ENCODE results near the gene LMF2.
A peak's percentile ranks its signal among the peaks of the same experiment; 100 is the strongest.

The LMF2 gene

DNA sequence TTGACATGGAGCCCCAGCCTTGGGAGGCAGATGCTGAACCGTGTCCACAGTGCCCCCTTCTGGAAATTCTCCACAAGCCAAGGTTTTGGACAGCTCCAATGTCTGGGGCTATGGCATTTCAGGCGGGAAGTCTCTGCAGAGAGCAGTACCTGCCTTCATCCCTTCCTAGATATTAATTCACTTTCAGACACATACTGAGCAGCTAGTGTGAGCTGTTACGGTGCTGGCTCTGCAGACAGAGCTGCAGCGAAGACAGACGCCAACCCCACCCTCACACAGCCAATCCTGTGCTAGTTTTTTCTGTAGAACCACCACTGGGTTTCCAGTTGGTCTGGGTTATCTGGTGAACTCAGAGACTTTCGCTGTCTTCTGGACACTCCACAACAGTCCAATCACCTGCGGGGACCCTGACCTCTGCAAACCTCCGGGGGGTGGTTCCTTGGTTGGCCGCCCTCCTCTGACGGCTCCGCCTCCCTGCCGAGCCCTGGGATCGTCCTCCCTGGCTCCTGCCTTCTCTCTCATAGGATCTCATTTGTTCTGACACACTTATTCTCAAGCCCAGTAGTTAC lies 9.1 kb downstream of the LMF2 start:
- H3K9me3 ChIP-seq (ENCODE audit: control insufficient read depth, insufficient read depth, low read length) = no peaks in the 10 kb centered on the region
- H3K27ac ChIP-seq (ENCODE audit: low read depth, low read length) = peak overlapping the region; percentile 18
- H3K4me3 ChIP-seq (ENCODE audit: low read length) = peak overlapping the region; percentile 58
- H3K27me3 ChIP-seq (ENCODE audit: control insufficient read depth, low read length) = no peaks in the 10 kb centered on the region
- TF ChIP-seq, protein P1, sequence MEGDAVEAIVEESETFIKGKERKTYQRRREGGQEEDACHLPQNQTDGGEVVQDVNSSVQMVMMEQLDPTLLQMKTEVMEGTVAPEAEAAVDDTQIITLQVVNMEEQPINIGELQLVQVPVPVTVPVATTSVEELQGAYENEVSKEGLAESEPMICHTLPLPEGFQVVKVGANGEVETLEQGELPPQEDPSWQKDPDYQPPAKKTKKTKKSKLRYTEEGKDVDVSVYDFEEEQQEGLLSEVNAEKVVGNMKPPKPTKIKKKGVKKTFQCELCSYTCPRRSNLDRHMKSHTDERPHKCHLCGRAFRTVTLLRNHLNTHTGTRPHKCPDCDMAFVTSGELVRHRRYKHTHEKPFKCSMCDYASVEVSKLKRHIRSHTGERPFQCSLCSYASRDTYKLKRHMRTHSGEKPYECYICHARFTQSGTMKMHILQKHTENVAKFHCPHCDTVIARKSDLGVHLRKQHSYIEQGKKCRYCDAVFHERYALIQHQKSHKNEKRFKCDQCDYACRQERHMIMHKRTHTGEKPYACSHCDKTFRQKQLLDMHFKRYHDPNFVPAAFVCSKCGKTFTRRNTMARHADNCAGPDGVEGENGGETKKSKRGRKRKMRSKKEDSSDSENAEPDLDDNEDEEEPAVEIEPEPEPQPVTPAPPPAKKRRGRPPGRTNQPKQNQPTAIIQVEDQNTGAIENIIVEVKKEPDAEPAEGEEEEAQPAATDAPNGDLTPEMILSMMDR (IDR thresholded peaks at IDR 0.05; ENCODE audit: low read depth, low read length, poor library complexity, severe bottlenecking) = peak; percentile 89
- TF ChIP-seq EZH2phosphoT487 (IDR thresholded peaks at IDR 0.05; ENCODE audit: borderline replicate concordance, low read length) = no peak
- H3F3A ChIP-seq (ENCODE audit: control insufficient read depth, insufficient read depth) = peaks cover 3% of the 10 kb centered on the region
- peaks cover 31% of the 10 kb centered on the region for H3K4me1 ChIP-seq (ENCODE audit: control insufficient read depth, low read length)
- peaks cover 6% of the 10 kb centered on the region; the same call in 1 of the 2 replicates for H3K36me3 ChIP-seq (ENCODE audit: control insufficient read depth, low read length)
- H3K79me2 ChIP-seq (ENCODE audit: control insufficient read depth, low read length) = no peaks in the 10 kb centered on the region
- peak overlapping the region; percentile 78 for H3K4me2 ChIP-seq (ENCODE audit: low read length)
- H4K20me1 ChIP-seq (ENCODE audit: control insufficient read depth, insufficient read depth, low read depth, low read length) = no peaks in the 10 kb centered on the region
- H3K9me2 ChIP-seq (replicated peaks; ENCODE audit: control insufficient read depth, low read length) = no peaks in the 10 kb centered on the region

DNA sequence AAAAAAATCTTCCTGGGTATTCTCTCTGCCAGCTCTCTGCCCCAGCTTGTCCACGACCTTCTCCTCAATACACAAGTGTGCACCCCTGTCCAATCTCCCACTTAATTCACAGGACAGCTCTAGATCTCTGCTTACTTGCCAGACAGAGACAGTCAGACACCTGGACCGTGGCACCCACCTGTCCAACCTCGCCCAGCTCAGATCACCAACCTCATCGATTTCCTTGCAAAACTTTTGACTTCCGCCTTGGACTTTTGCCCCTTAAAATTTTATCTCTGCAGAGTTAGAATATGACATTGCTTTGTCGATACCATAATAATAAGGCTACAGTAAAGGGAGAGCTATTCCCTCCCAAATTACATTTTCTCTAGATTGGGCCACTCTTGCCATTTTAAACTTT lies 10.4 kb downstream of the LMF2 start:
- Histone ChIP-seq H3K4me3 (ENCODE audit: low read length) (no peak overlapping the region), H3F3A (ENCODE audit: control insufficient read depth, insufficient read depth) (peaks cover 3% of the 10 kb centered on the region), H3K36me3 (ENCODE audit: control insufficient read depth, low read length) (no peaks in the 10 kb centered on the region), H3K9me2 (replicated peaks; ENCODE audit: control insufficient read depth, low read length) (no peaks in the 10 kb centered on the region), H3K27me3 (ENCODE audit: control insufficient read depth, low read length) (no peaks in the 10 kb centered on the region), H3K9me3 (ENCODE audit: control insufficient read depth, insufficient read depth, low read length) (no peaks in the 10 kb centered on the region), H4K20me1 (ENCODE audit: control insufficient read depth, insufficient read depth, low read depth, low read length) (no peaks in the 10 kb centered on the region), H3K4me1 (ENCODE audit: control insufficient read depth, low read length) (peaks cover 31% of the 10 kb centered on the region), H3K79me2 (ENCODE audit: control insufficient read depth, low read length) (no peaks in the 10 kb centered on the region), H3K4me2 (ENCODE audit: low read length) (no peak overlapping the region), H3K27ac (ENCODE audit: low read depth, low read length) (no peak overlapping the region)
- TF ChIP-seq, protein P1 (IDR thresholded peaks at IDR 0.05; ENCODE audit: low read depth, low read length, poor library complexity, severe bottlenecking) = no peak

DNA sequence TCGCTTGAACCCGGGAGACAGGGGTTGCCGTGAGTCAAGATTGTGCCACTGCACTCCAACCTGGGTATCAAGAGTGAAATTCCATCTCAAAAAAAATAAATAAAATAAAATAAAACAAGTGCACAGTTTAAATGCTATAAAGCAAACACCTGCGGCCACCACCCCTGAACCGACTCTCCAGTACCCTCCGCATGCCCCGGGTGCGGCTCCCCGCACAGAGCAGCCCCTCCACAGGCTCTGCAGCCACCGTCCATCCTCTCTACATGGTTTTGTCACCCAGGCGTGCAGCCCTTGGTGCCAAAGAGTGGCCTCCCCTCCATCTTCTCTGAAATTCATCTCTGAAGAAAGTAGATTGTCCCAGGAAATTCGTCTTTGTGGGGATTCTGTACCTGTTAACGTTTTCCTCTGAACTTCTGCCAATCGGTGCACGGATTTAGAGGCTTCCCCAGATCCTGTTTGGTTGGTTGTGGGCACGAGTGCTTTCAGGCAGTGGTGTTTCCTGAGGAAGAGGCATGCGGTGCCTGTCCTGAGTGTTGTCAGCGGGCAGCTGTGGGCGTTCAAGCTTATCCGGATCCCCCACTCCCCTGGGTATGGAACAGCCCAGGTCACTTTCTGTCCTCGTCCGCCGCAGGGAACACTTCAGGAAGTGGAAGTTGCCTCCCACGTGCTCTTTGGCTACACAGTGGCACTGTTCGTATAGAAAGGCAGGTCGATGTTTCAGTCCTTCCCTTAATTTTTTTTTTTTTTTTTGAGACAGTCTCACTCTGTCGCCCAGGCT lies 16.8 kb downstream of the LMF2 start:
- Histone ChIP-seq H3K79me2 (ENCODE audit: control insufficient read depth, low read length) (no peaks in the 10 kb centered on the region), H3K36me3 (ENCODE audit: control insufficient read depth, low read length) (no peaks in the 10 kb centered on the region), H3K4me1 (ENCODE audit: control insufficient read depth, low read length) (peaks cover 7% of the 10 kb centered on the region), H3K27ac (ENCODE audit: low read depth, low read length) (no peak overlapping the region), H3F3A (ENCODE audit: control insufficient read depth, insufficient read depth) (no peaks in the 10 kb centered on the region), H3K9me2 (replicated peaks; ENCODE audit: control insufficient read depth, low read length) (no peaks in the 10 kb centered on the region), H4K20me1 (ENCODE audit: control insufficient read depth, insufficient read depth, low read depth, low read length) (no peaks in the 10 kb centered on the region), H3K4me3 (ENCODE audit: low read length) (no peak overlapping the region), H3K4me2 (ENCODE audit: low read length) (peak overlapping the region; percentile 10; the same call in 1 of the 2 replicates), H3K9me3 (ENCODE audit: control insufficient read depth, insufficient read depth, low read length) (no peaks in the 10 kb centered on the region), H3K27me3 (ENCODE audit: control insufficient read depth, low read length) (no peaks in the 10 kb centered on the region)
- TF ChIP-seq, protein P1 (IDR thresholded peaks at IDR 0.05; ENCODE audit: low read depth, low read length, poor library complexity, severe bottlenecking) = no peak
- TF ChIP-seq EZH2phosphoT487 (IDR thresholded peaks at IDR 0.05; ENCODE audit: borderline replicate concordance, low read length) = no peak
